Adipose tissue (tissue), 3 donors: ENCODE results near the gene PCDHA11. TPM values are rescaled to one million over a fixed set of nuclear protein-coding genes. Genes with fewer than 3 reads are reported as not detected.
"Not testable (repeated sequence)": the region's sequence is repeated elsewhere in the genome, so short reads cannot be mapped to it uniquely, and the experiment has no call there.

Experiments
- H3K27ac ChIP-seq: one replicate; pipeline ENCODE4 v1.5.1; 2013; ENCODE audit warnings: low read depth, low read length
- WGBS, 3 donors: extraction: QIAGEN DNeasy Blood & Tissue Kit; methylation state at CpG; one replicate each; pipeline ENCODE4 v1.1.7; 2013; 5-methylcytosine and 5-hydroxymethylcytosine counted together
- polyA plus RNA-seq, 3 donors: library from polyadenylated mRNA; stranded (reverse); fragments of 200-250 nt; gene quantifications; one replicate each; pipeline ENCODE4 v1.2.3, GENCODE V29; 2013
- donor health status: healthy with polysubstance abuse.
- donor health status: Bipolar disorder and iron deficiency.
- donor health status: healthy.

The PCDHA11 gene
- polyA plus RNA-seq, 3 donors, result 0.03 to 0.15 TPM; not detected in 1

DNA sequence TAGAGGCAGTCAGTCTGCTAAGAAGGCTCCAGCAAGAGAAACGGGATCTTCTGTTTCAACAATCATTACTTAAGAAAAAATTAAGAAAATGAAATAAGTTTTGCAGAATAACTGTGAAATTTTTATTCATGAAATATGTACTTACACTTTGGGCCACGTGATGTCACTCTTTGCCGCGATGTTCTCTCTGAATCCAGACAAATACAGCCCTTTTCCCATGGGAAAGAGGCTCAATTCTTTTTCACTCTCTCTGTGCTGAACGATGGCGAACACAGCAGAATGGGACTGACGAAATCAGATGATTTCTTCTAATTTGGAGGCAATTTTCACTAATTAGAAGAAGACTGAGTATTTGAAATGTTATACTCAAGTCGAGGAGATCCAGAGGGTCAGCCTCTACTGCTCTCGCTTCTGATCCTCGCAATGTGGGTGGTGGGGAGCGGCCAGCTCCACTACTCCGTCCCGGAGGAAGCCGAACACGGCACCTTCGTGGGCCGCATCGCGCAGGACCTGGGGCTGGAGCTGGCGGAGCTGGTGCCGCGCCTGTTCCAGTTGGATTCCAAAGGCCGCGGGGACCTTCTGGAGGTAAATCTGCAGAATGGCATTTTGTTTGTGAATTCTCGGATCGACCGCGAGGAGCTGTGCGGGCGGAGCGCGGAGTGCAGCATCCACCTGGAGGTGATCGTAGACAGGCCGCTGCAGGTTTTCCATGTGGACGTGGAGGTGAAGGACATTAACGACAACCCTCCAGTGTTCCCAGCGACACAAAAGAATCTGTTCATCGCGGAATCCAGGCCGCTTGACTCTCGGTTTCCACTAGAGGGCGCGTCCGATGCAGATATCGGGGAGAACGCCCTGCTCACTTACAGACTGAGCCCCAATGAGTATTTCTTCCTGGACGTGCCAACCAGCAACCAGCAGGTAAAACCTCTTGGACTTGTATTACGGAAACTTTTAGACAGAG is 20.3 kb upstream of the PCDHA11 start, which contains the start of gene PCDHA9:
Gene PCDHA9, plus strand, starts transcription at position 244 of the 964 bp plus-strand sequence. Its CDS starts 114 bp downstream, at position 358.
- H3K27ac ChIP-seq, result not testable (repeated sequence)
- 16 to 22% methylated on average over 22 to 46 of the region's 48 CpGs; no CpG with 5 or more reads in 1 of the 3 donors for WGBS, 3 donors

- H3K27ac ChIP-seq, result not testable (repeated sequence)
- WGBS, 3 donors, result 38 to 45% methylated on average over 42 to 101 of the region's 101 CpGs; no CpG with 5 or more reads in 1 of the 3 donors
Measured at GRCh38 chr5:140849831-140850634, 18.7 kb upstream of the PCDHA11 start.

- WGBS, 3 donors, result 18 to 20% methylated on average over 33 to 44 of the region's 44 CpGs; no CpG with 5 or more reads in 1 of the 3 donors
- no peak within 1 kb of the TSS for H3K27ac ChIP-seq
Measured at GRCh38 chr5:140855772-140856674, 12.7 kb upstream of the PCDHA11 start, which contains the start of gene PCDHA10. TSS of gene PCDHA10 (plus strand) at chr5:140855897. CDS start at chr5:140856049, 152 bp downstream.

DNA sequence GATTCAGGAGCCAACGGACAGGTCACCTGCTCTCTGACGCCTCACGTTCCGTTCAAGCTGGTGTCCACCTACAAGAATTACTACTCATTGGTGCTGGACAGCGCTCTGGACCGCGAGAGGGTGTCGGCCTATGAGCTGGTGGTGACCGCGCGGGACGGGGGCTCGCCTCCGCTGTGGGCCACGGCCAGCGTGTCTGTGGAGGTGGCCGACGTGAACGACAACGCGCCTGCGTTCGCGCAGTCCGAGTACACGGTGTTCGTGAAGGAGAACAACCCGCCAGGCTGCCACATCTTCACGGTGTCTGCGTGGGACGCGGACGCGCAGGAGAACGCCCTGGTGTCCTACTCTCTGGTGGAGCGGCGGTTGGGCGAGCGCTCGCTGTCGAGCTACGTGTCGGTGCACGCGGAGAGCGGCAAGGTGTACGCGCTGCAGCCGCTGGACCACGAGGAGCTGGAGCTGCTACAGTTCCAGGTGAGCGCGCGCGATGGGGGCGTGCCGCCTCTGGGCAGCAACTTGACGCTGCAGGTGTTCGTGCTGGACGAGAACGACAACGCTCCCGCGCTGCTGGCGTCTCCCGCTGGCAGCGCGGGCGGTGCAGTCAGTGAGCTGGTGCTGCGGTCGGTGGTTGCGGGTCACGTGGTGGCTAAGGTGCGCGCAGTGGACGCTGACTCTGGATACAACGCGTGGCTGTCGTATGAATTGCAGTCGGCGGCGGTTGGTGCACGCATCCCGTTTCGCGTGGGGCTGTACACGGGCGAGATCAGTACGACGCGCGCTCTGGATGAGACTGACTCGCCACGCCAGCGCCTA is 11.4 kb upstream of the PCDHA11 start:
- no peak overlapping the region for H3K27ac ChIP-seq
- 50 to 53% methylated on average over 62 to 94 of the region's 94 CpGs; no CpG with 5 or more reads in 1 of the 3 donors for WGBS, 3 donors

- H3K27ac ChIP-seq, result no peak overlapping the region
- 60 to 65% methylated on average over 10 to 22 of the region's 22 CpGs; no CpG with 5 or more reads in 1 of the 3 donors for WGBS, 3 donors
Measured at GRCh38 chr5:140857987-140858240, 10.8 kb upstream of the PCDHA11 start.

GRCh38 chr5:140862441-140863295 is 6.1 kb upstream of the PCDHA11 start:
- H3K27ac ChIP-seq, result no peak overlapping the region
- WGBS, 3 donors, result 39 to 42% (median 41%) methylated on average over 76 of the region's 76 CpGs

GRCh38 chr5:140869555-140869886 is 764 bp downstream of the PCDHA11 start:
- H3K27ac ChIP-seq, result no peak overlapping the region
- 51 to 58% (median 54%) methylated on average over 5 of the region's 5 CpGs for WGBS, 3 donors

GRCh38 chr5:140870221-140871201 is 1.8 kb downstream of the PCDHA11 start:
- 42 to 43% (median 42%) methylated on average over 111 to 114 of the region's 114 CpGs for WGBS, 3 donors
- H3K27ac ChIP-seq, result no peak overlapping the region

- no peak within 1 kb of the TSS for H3K27ac ChIP-seq
- 14 to 20% (median 15%) methylated on average over 47 of the region's 47 CpGs for whole genome bisulfite sequencing, 3 donors
Measured at GRCh38 chr5:140875085-140876065, 6.6 kb downstream of the PCDHA11 start, which contains the start of gene PCDHA12. TSS of gene PCDHA12 (plus strand) at chr5:140875308. CDS start at chr5:140875473, 165 bp downstream.

DNA sequence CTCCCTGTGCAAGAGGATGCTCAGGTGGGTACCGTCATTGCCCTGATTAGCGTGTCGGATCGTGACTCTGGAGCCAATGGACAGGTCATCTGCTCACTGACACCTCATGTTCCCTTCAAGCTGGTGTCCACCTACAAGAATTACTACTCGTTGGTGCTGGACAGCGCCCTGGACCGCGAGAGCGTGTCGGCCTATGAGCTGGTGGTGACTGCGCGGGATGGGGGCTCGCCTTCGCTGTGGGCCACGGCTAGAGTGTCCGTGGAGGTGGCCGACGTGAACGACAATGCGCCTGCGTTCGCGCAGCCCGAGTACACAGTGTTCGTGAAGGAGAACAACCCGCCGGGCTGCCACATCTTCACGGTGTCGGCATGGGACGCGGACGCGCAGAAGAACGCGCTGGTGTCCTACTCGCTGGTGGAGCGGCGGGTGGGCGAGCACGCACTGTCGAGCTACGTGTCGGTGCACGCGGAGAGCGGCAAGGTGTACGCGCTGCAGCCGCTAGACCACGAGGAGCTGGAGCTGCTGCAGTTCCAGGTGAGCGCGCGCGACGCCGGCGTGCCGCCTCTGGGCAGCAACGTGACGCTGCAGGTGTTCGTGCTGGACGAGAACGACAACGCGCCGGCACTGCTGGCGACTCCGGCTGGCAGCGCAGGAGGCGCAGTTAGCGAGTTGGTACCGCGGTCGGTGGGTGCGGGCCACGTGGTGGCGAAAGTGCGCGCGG is 7.9 kb downstream of the PCDHA11 start:
- H3K27ac ChIP-seq, result not testable (repeated sequence)
- 38 to 39% (median 38%) methylated on average over 80 of the region's 80 CpGs for WGBS, 3 donors

DNA sequence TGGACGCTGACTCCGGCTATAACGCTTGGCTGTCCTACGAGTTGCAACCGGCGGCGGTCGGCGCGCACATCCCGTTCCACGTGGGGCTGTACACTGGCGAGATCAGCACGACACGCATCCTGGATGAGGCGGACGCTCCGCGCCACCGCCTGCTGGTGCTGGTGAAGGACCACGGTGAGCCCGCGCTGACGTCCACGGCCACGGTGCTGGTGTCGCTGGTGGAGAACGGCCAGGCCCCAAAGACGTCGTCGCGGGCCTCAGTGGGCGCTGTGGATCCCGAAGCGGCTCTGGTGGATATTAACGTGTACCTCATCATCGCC is 8.5 kb downstream of the PCDHA11 start:
- 43 to 44% (median 44%) methylated on average over 26 to 37 of the region's 37 CpGs for WGBS, 3 donors
- no peak overlapping the region for H3K27ac ChIP-seq

DNA sequence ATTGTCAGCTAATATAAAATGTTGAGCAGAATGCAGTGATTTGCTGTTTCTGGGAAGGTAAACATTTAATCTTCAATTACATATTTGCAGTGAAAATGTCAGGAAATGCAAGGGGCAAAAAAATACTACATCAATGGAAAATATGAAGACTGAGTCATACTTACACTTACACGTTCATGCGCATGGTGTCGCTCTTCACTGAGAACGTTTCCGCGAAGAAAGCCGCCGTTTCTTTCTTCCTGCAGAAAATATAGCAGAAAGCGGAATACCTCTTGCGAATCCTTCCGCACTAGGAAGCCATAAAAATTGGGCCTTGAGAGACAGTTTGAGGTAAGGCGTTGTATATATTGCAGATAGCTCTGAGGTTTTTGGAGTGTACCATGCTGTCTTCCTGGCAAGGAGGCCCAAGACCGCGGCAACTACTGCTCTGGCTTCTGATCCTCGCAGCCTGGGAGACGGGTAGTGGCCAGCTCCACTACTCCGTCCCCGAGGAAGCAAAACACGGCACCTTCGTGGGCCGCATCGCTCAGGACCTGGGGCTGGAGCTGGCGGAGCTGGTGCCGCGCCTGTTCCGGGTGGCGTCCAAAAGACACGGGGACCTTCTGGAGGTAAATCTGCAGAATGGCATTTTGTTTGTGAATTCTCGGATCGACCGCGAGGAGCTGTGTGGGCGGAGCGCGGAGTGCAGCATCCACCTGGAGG is 13.3 kb downstream of the PCDHA11 start, which contains the start of gene PCDHA13:
Gene PCDHA13, plus strand, starts transcription at position 236 of the 702 bp plus-strand sequence. Its CDS starts 145 bp downstream, at position 381.
- H3K27ac ChIP-seq, result no peak within 1 kb of the TSS
- WGBS, 3 donors, result 9 to 11% (median 10%) methylated on average over 31 to 33 of the region's 35 CpGs

- no peak overlapping the region for H3K27ac ChIP-seq
- WGBS, 3 donors, result 12 to 16% (median 14%) methylated on average over 12 of the region's 12 CpGs
Measured at GRCh38 chr5:140882591-140882899, 13.8 kb downstream of the PCDHA11 start.
